Panc1 (cell line): ENCODE results near the gene SNPH. TPM values are rescaled to one million over a fixed set of nuclear protein-coding genes. Genes with fewer than 3 reads are reported as not detected.

Source experiments
- ATAC-seq: fragments of 200-7000 bp; cut with Tn5 transposase; 2 replicates; pipeline ENCODE4 v1.9.1; 2020; ENCODE audit warnings: mild to moderate bottlenecking, moderate library complexity
- BruUV-seq: library from RNA; stranded (reverse); fragments of 400-500 nt; replicated peaks from 2 replicates; lab custom pipeline; 2021; lab: Mats Ljungman, UMichigan
- CTCF ChIA-PET: fragments of 300-600 bp; sonication (Branson Sonifier 250); formaldehyde crosslinking; loops from one replicate; lab custom pipeline; 2022; ENCODE audit warnings: antibody characterized with exemption; lab: Charles Lee
- POLR2A ChIA-PET: fragments of 300-600 bp; sonication (Branson Sonifier 250); formaldehyde crosslinking; loops from one replicate; lab custom pipeline; 2022; ENCODE audit warnings: antibody characterized with exemption; lab: Charles Lee
- DNase-seq: peaks from one replicate; pipeline ENCODE4 v3.0.0-alpha.2; 2010; ENCODE audit warnings: low read depth, low spot score
- H3K27ac ChIP-seq: 2 replicates; pipeline ENCODE4 v1.5.1; 2011; ENCODE audit warnings: mild to moderate bottlenecking, low read length, inconsistent platforms
- H3K27me3 ChIP-seq: fragments of 200-500 bp; sonication (Bioruptor generic); 2 replicates; pipeline ENCODE4 v1.6.0; 2014; ENCODE audit warnings: low read length, inconsistent platforms; ENCODE audit not compliant: control insufficient read depth, insufficient read depth
- H3K36me3 ChIP-seq: fragments of 200-500 bp; sonication (Bioruptor generic); 2 replicates; pipeline ENCODE4 v1.5.1; 2014; ENCODE audit warnings: inconsistent platforms, mild to moderate bottlenecking, low read length, moderate library complexity; ENCODE audit not compliant: control insufficient read depth, insufficient read depth
- H3K4me1 ChIP-seq: 2 replicates; pipeline ENCODE4 v1.5.1; 2011; ENCODE audit warnings: inconsistent platforms, mild to moderate bottlenecking, low read length, moderate library complexity; ENCODE audit not compliant: control insufficient read depth, insufficient read depth
- H3K4me3 ChIP-seq, 2 experiments: 2 replicates each; pipeline ENCODE4 v1.5.1; 2011 to 2012; ENCODE audit warnings: low read depth in 2 of 2, low read length in 2 of 2, mild to moderate bottlenecking in 2 of 2, inconsistent platforms in 1 of 2, moderate library complexity in 1 of 2
- H3K9me3 ChIP-seq: fragments of 200-500 bp; sonication (Bioruptor generic); 2 replicates; pipeline ENCODE4 v1.5.1; 2014; ENCODE audit warnings: low read depth, mild to moderate bottlenecking, inconsistent platforms, low read length, moderate library complexity; ENCODE audit not compliant: control insufficient read depth, insufficient read depth
- POLR2AphosphoS5 ChIP-seq: IDR thresholded peaks from 2 replicates; pipeline ENCODE4 v1.6.1; 2012; ENCODE audit warnings: mild to moderate bottlenecking, low read depth, low read length, moderate library complexity
- SIN3A ChIP-seq: IDR thresholded peaks from 2 replicates; pipeline ENCODE4 v1.6.1; 2012; ENCODE audit warnings: low read depth, mild to moderate bottlenecking, low read length, moderate library complexity, borderline replicate concordance; ENCODE audit not compliant: insufficient read depth
- TCF7L2 ChIP-seq: IDR thresholded peaks from 2 replicates; pipeline ENCODE4 v1.6.1; 2011; ENCODE audit warnings: mild to moderate bottlenecking, low read depth, low read length, inconsistent platforms
- in situ Hi-C: cut with HindIII; loops from 2 replicates; pipeline ENCODE4 v1.10.0; 2016; ENCODE audit warnings: low sequenced_read_pairs, low pct_unique_long_range_greater_than_20kb
- intact Hi-C: fragments of 100-400 bp; cut with micrococcal nuclease; formaldehyde crosslinking; loops from one replicate; pipeline ENCODE4 v1.10.0; 2022; ENCODE audit not compliant: unreplicated experiment
- total RNA-seq: library from RNA; stranded (reverse); gene quantifications from one replicate; pipeline ENCODE4 v1.2.1, GENCODE V29; 2021; ENCODE audit not compliant: unreplicated experiment
- TF ChIP-seq, protein P1 (sequence below), 2 experiments: IDR thresholded peaks; 2 replicates each; pipeline ENCODE4 v1.6.1; 2011 to 2012; ENCODE audit warnings: low read depth in 2 of 2, control low read depth in 1 of 2, low read length in 1 of 2, mild to moderate bottlenecking in 1 of 2, moderate library complexity in 1 of 2; ENCODE audit not compliant: insufficient read depth in 1 of 2
- TF ChIP-seq, protein P2 (sequence below): fragments of 450-650 bp; IDR thresholded peaks from 2 replicates; pipeline ENCODE4 v1.5.1; 2017; ENCODE audit warnings: mild to moderate bottlenecking

The SNPH gene
- total RNA-seq, 1 experiment from 2014 or later, result 6.4 TPM

DNA sequence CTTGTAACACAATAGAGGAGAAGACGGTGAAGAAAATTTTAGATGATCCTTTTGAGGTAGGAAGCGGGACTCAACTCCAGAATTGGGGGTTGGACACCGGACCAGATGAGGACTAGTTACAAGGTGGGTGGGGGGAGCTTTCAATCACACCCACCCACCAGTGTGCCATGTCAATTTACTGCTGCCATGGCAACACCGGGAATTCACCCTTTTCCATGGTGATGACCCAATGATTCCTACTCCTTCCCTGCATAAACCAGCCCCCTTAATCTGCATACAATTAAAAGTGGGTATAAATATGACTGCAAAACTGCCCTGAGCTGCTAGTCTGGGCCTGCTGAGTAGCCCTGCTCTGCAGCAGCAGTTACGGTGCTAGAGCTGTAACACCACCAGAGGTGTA is 25.5 kb upstream of the SNPH start:
- no peaks in the 10 kb centered on the region for H3K4me1 ChIP-seq
- ChIA-PET CTCF (no interaction called here), POLR2A (interaction anchor here (0.6 kb wide), 2 partner anchors 207 to 484 kb away, joined by 5 to 12 read pairs; no protein-coding TSS in a partner anchor)
- no peak overlapping the region for H3K4me3 ChIP-seq
- ATAC-seq, result no peak
- no peaks in the 10 kb centered on the region for H3K36me3 ChIP-seq
- no peaks in the 10 kb centered on the region for H3K9me3 ChIP-seq
- no peak for DNase-seq
- no TSS peak for BruUV-seq
- in situ Hi-C loops, result no loop called here
- no peaks in the 10 kb centered on the region for H3K27me3 ChIP-seq
- TF ChIP-seq, protein P1, sequence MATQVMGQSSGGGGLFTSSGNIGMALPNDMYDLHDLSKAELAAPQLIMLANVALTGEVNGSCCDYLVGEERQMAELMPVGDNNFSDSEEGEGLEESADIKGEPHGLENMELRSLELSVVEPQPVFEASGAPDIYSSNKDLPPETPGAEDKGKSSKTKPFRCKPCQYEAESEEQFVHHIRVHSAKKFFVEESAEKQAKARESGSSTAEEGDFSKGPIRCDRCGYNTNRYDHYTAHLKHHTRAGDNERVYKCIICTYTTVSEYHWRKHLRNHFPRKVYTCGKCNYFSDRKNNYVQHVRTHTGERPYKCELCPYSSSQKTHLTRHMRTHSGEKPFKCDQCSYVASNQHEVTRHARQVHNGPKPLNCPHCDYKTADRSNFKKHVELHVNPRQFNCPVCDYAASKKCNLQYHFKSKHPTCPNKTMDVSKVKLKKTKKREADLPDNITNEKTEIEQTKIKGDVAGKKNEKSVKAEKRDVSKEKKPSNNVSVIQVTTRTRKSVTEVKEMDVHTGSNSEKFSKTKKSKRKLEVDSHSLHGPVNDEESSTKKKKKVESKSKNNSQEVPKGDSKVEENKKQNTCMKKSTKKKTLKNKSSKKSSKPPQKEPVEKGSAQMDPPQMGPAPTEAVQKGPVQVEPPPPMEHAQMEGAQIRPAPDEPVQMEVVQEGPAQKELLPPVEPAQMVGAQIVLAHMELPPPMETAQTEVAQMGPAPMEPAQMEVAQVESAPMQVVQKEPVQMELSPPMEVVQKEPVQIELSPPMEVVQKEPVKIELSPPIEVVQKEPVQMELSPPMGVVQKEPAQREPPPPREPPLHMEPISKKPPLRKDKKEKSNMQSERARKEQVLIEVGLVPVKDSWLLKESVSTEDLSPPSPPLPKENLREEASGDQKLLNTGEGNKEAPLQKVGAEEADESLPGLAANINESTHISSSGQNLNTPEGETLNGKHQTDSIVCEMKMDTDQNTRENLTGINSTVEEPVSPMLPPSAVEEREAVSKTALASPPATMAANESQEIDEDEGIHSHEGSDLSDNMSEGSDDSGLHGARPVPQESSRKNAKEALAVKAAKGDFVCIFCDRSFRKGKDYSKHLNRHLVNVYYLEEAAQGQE (IDR thresholded peaks at IDR 0.05; ENCODE audit: insufficient read depth in 1 of 2, low read depth in 2 of 2, low read length in 1 of 2), result no peak
- TF ChIP-seq, protein P2, sequence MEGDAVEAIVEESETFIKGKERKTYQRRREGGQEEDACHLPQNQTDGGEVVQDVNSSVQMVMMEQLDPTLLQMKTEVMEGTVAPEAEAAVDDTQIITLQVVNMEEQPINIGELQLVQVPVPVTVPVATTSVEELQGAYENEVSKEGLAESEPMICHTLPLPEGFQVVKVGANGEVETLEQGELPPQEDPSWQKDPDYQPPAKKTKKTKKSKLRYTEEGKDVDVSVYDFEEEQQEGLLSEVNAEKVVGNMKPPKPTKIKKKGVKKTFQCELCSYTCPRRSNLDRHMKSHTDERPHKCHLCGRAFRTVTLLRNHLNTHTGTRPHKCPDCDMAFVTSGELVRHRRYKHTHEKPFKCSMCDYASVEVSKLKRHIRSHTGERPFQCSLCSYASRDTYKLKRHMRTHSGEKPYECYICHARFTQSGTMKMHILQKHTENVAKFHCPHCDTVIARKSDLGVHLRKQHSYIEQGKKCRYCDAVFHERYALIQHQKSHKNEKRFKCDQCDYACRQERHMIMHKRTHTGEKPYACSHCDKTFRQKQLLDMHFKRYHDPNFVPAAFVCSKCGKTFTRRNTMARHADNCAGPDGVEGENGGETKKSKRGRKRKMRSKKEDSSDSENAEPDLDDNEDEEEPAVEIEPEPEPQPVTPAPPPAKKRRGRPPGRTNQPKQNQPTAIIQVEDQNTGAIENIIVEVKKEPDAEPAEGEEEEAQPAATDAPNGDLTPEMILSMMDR, result no peak
- TF ChIP-seq SIN3A (no peak), TCF7L2 (no peak), POLR2AphosphoS5 (no peak)
- intact Hi-C loops, result no loop called here
- no peak overlapping the region for H3K27ac ChIP-seq

DNA sequence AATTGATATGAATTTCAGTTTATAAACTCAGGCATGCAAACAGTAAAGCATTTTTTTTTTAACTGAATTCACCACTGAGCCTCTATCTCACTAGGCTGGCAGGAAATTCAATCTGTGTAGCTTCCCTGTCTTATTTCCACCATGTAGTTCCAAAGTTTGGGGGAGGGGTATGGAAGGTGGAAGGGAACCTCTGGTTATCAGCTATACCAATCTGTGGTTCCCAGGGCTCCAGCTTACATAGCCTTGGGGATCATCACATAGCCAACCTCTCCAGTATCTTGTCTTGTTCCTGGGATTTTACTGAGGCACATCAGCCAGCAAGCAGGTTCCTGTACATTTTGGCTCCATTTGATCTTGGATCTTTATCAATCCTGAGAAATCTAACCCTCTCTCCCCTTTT is 24.6 kb upstream of the SNPH start:
- CTCF ChIA-PET, result no interaction called here
- Histone ChIP-seq H3K27me3 (no peaks in the 10 kb centered on the region), H3K4me1 (no peaks in the 10 kb centered on the region), H3K27ac (no peak overlapping the region), H3K4me3 (no peak overlapping the region), H3K36me3 (no peaks in the 10 kb centered on the region), H3K9me3 (no peaks in the 10 kb centered on the region)
- intact Hi-C loops, result no loop called here
- BruUV-seq, result no TSS peak
- in situ Hi-C loops, result no loop called here
- POLR2A ChIA-PET, result no interaction called here
- ATAC-seq, result no peak
- DNase-seq, result no peak
- no peak for TF ChIP-seq SIN3A

DNA sequence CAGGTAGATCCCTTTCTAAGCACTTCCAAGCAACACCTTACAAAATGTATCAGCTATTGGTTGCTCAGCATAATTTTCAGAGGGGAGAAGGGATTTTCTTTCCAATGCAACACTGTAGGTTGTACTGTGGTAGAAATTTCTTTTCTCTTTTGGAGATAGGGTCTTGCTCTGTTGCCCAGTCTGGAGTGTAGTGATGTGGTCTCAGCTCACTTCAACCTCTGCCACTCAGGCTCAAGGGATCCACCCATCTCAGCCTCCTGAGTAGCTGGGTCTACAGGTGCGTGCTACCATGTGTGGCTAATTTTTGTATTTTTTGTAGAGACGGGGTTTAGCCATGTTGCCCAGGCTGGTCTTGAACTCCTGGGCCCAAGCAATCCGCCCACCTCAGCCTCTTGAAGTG is 24.0 kb upstream of the SNPH start:
- ATAC-seq, result no peak
- POLR2A ChIA-PET, result no interaction called here

More for the DNA sequence above, 24.0 kb upstream of the SNPH start:
- H3K4me3 ChIP-seq, result no peak overlapping the region
- H3K4me1 ChIP-seq, result no peaks in the 10 kb centered on the region
- TF ChIP-seq, protein P1 (IDR thresholded peaks at IDR 0.05; ENCODE audit: insufficient read depth in 1 of 2, low read depth in 2 of 2, low read length in 1 of 2), result no peak
- TF ChIP-seq, protein P2, result no peak
- TF ChIP-seq SIN3A, result no peak
- no peak for TF ChIP-seq TCF7L2
- TF ChIP-seq POLR2AphosphoS5, result no peak
- no peaks in the 10 kb centered on the region for H3K27me3 ChIP-seq
- CTCF ChIA-PET, result no interaction called here
- intact Hi-C loops (no loop called here), in situ Hi-C loops (no loop called here)
- H3K36me3 ChIP-seq, result no peaks in the 10 kb centered on the region
- H3K9me3 ChIP-seq, result no peaks in the 10 kb centered on the region
- H3K27ac ChIP-seq, result no peak overlapping the region
- DNase-seq, result no peak
- BruUV-seq, result no TSS peak
